ENCODE measurements around the gene OR5AN1. TPM values are rescaled to one million over a fixed set of nuclear protein-coding genes. Genes with fewer than 3 reads are reported as not detected.

OR5AN1 gene
- total RNA-seq, 2 donors from 2014 or later, result not detected

DNA sequence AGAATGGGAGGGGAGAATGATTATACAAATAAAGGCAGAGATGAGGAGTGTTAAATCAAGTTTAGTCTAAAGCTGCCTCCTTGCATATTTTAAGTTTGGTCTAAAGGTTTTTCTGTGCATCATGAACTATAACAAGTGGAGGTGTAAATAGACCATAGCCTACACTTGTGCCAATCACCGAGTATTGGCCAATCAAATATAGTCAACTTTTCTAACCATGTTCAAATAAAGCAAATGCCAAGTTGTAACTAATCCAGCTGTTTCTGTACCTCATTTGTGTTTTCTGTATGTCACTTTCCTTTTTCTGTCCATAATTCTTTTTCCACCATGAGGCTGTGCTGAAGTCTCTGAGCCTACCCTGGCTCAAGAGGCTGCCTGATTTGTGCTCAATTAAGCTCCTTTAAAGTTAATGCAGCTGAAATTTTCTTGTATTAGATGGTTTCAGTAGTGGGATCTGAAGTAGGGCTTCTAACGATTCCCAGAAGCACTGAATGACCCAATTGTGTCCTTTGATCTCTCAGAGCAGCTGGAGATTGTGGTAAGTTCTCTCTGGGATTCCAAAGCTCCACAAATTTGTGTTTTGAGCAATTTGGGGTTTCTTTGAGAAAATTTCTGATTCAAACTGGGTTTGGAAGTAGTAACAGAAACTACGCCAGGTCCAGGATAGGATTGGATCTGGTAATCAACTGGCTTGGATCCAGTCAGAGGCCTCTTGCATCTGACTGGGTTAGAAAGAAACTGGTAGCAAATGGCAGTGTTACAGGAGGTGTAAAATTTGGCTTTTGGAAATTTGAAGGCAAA is 42.0 kb downstream of the OR5AN1 start:
- Mint-ChIP-seq H3K27me3 (peaks cover 5 to 17% of the 10 kb centered on the region in 2 donors), H3K36me3 (peaks cover under 1% of the 10 kb centered on the region), H3K4me3 (no peak overlapping the region), H3K27ac (no peak overlapping the region), H3K9me3 (peaks cover 3% of the 10 kb centered on the region), H3K4me1 (ENCODE audit: low read depth in 2 of 2) (no peaks in the 10 kb centered on the region)
- DNase-seq (ENCODE audit: low spot score) (no peak), ATAC-seq (no peak)

DNA sequence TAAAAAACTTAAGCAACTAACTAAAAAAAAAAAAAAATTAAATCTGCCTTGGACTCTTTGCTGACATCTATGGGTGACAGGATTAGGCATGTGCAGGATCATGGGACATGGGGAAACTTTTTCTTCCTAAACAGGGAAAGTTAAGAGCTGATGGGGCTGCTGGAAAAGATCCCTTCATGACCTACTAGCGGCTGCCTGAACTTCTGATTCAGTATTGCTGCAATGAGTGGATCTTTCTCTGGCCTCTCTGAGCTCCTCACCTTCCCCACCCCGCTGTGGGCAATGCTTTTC is 42.5 kb downstream of the OR5AN1 start:
- DNase-seq (ENCODE audit: low spot score) (no peak), ATAC-seq (no peak)
- Mint-ChIP-seq H3K9me3 (peaks cover 3% of the 10 kb centered on the region), H3K4me1 (ENCODE audit: low read depth in 2 of 2) (no peaks in the 10 kb centered on the region), H3K4me3 (no peak overlapping the region), H3K27me3 (peaks cover 2 to 17% of the 10 kb centered on the region in 2 donors), H3K27ac (no peak overlapping the region), H3K36me3 (peaks cover 4% of the 10 kb centered on the region)

DNA sequence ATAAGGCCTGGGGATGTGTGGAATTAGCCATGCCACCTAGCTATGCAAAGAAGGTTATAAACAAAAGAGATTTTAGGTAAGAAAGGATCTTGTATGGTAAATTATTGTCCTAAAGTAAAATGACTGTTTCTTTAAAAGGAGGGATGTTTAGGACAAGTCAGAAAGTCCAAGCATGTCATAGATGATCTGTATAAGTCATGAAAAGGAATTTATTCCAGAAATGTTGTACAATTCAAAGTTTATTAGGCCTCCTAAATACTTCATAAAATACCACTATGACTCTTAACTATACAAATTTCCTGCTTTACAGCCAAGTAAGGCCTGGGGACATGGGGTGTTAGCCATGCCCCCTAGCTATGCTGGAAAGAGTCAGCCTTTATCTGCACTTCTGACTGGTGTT is 44.9 kb downstream of the OR5AN1 start:
- H3K27ac Mint-ChIP-seq, result no peak overlapping the region
- peaks cover 2 to 16% of the 10 kb centered on the region in 2 donors for H3K27me3 Mint-ChIP-seq
- peaks cover 4% of the 10 kb centered on the region for H3K36me3 Mint-ChIP-seq
- H3K4me1 Mint-ChIP-seq (ENCODE audit: low read depth in 2 of 2), result no peaks in the 10 kb centered on the region
- H3K9me3 Mint-ChIP-seq, result peaks cover 3% of the 10 kb centered on the region
- no peak for DNase-seq (ENCODE audit: low spot score)
- ATAC-seq, result no peak
- no peak overlapping the region for H3K4me3 Mint-ChIP-seq

DNA sequence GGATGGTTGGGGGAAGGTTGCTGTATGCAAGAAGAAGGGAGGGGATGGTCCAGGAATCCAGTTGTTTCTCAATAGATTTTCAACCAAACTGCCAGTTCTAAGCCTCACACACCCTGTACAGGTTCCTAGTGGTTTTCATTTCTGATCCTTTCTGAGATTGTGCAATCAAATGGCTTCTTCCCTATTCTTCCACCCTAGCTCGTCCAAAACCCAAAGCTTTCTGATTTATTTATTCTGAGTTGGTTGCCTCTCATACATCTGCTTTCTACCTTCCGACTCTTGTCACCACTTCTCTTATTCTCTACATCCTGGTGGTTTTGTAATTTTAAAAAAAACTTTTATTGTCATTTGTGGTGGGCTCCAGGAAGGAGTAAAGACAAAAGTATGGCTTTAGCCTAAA is 55.0 kb downstream of the OR5AN1 start:
- Mint-ChIP-seq H3K4me1 (ENCODE audit: low read depth in 2 of 2) (peaks cover 0 to 4% of the 10 kb centered on the region in 2 donors), H3K27me3 (peaks cover 11 to 34% of the 10 kb centered on the region in 2 donors), H3K4me3 (no peak overlapping the region), H3K9me3 (peaks cover 4% of the 10 kb centered on the region), H3K27ac (no peak overlapping the region), H3K36me3 (peaks cover 6% of the 10 kb centered on the region)
- ATAC-seq (no peak), DNase-seq (ENCODE audit: low spot score) (no peak)

DNA sequence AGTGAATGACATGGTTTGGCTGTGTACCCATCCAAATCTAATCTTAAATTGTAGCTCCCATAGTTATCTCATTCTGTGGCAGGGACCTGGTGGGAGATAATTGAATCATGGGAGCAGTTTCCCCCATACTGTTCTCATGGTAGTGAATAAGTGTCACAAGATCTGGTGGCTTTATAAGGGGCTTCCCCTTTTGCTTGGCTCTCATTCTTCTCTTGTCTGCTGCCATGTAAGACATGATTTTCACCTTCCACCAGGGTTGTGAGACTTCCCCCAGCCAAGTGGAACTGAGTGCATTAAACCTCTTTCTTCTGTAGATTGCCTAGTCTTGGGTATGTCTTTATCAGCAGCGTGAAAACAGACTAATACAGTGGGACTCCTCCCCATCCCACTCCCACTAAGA is 56.4 kb downstream of the OR5AN1 start:
- ATAC-seq, result no peak
- Mint-ChIP-seq H3K4me3 (no peak overlapping the region), H3K36me3 (no peaks in the 10 kb centered on the region), H3K27me3 (peaks cover 14 to 45% of the 10 kb centered on the region in 2 donors), H3K9me3 (no peaks in the 10 kb centered on the region), H3K27ac (no peak overlapping the region), H3K4me1 (ENCODE audit: low read depth in 2 of 2) (peaks cover 0 to 4% of the 10 kb centered on the region in 2 donors)
- no peak for DNase-seq (ENCODE audit: low spot score)

DNA sequence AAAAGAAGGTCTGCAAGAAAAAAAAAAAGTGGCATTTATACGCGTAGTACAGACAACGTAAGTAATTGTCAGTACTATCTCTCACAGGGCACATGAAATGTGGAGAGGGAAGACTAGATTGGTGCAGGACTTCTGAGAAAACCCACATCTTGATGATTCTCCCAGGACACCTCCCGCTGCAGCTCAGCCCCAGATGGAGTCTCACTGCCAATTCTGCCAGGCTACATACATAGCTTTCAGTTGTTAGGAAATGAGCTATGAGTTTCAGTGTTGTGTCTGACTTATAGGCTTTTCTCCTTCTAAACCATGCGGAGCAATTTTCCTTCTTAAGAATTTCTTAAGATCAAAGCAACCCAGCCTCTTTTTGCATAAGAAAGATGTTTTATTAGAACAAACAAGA is 57.9 kb downstream of the OR5AN1 start:
- no peak overlapping the region for H3K4me3 Mint-ChIP-seq
- H3K36me3 Mint-ChIP-seq, result no peaks in the 10 kb centered on the region
- peaks cover 14 to 45% of the 10 kb centered on the region in 2 donors for H3K27me3 Mint-ChIP-seq
- DNase-seq (ENCODE audit: low spot score) (no peak), ATAC-seq (no peak)
- H3K27ac Mint-ChIP-seq, result no peak overlapping the region
- H3K9me3 Mint-ChIP-seq, result no peaks in the 10 kb centered on the region
- peaks cover 0 to 4% of the 10 kb centered on the region in 2 donors for H3K4me1 Mint-ChIP-seq (ENCODE audit: low read depth in 2 of 2)

DNA sequence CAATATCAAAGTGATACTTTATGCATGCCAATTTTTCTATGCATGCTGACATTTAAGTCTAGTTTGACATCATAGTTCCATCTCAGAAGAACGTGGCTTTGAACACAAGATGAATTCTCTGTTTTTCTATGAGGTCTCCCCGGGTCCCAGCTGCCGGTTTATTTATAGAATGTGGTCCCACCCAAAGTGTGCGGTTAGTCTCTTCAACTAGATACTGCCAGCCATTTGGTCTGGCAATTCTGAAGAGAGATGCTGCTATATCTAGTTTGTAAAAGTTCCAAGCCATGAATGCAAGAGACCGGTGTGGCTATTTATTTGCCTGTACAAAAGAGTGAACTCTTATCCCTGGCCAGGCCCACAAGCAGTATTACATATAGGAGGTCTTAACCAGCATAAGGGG is 58.3 kb downstream of the OR5AN1 start:
- H3K36me3 Mint-ChIP-seq, result no peaks in the 10 kb centered on the region
- DNase-seq (ENCODE audit: low spot score) (no peak), ATAC-seq (no peak)
- H3K4me1 Mint-ChIP-seq (ENCODE audit: low read depth in 2 of 2), result peaks cover 0 to 4% of the 10 kb centered on the region in 2 donors
- H3K27ac Mint-ChIP-seq, result no peak overlapping the region
- peaks cover 14 to 45% of the 10 kb centered on the region in 2 donors for H3K27me3 Mint-ChIP-seq
- H3K9me3 Mint-ChIP-seq, result no peaks in the 10 kb centered on the region
- no peak overlapping the region for H3K4me3 Mint-ChIP-seq

DNA sequence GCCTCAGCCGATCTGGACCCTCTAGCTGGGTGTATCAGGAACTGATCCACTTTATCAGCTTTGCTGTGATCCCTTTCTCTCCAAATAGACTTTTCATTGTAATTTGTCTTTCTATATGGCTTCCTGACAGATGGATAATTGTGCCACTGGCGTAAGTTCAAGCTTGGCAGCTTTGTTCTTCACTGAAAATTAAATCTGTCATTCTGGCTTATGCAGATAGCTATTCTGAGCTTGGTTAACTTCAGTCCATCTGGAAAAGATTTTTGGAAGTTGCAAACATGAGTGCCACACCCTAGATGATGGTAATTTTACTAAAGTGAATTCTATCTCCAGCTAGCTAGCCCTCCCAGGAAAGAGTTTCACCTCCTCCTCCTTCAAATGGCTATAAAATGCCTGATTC is 59.5 kb downstream of the OR5AN1 start:
- Mint-ChIP-seq H3K4me3 (no peak overlapping the region), H3K9me3 (no peaks in the 10 kb centered on the region), H3K4me1 (ENCODE audit: low read depth in 2 of 2) (peaks cover 0 to 4% of the 10 kb centered on the region in 2 donors), H3K27me3 (peaks cover 12 to 45% of the 10 kb centered on the region in 2 donors), H3K27ac (no peak overlapping the region), H3K36me3 (no peaks in the 10 kb centered on the region)
- ATAC-seq (no peak), DNase-seq (ENCODE audit: low spot score) (no peak)

Other genes with a start within 250 kb of the OR5AN1 start
- gene FAM111A, start 216.0 kb upstream of the OR5AN1 start, total RNA-seq, result 10 to 100 TPM; 69.7 to 79.6 TPM
- gene DTX4, start 186.8 kb upstream of the OR5AN1 start, total RNA-seq, result under 1 TPM; 0.17 to 0.33 TPM
- gene MPEG1, start 146.0 kb upstream of the OR5AN1 start, total RNA-seq, result under 1 TPM in 1 of 2 donors, not detected in 1; 0.11 TPM
- gene OR5A2, start 67.5 kb downstream of the OR5AN1 start, total RNA-seq, result not detected
- not detected for gene OR5A1, start 77.6 kb downstream of the OR5AN1 start, total RNA-seq
- gene OR4D6, start 98.1 kb downstream of the OR5AN1 start, total RNA-seq, result not detected
- gene OR4D10, start 114.4 kb downstream of the OR5AN1 start, total RNA-seq, result not detected
- not detected for gene OR4D11, start 144.7 kb downstream of the OR5AN1 start, total RNA-seq
- not detected for gene OR4D9, start 152.6 kb downstream of the OR5AN1 start, total RNA-seq

Data from natural killer cell treated with Interleukin-12 subunit alpha and Interleukin-12 subunit beta and Interleukin-15 and Interleukin-18, amount 100 ng/mL, for 72 hours (primary cell).